ENCODE results near the gene ASNSD1.

The ASNSD1 gene

GRCh38 chr2:189673661-189674373 is 12.6 kb downstream of the ASNSD1 start:
- DNase-seq = no peak
- in situ Hi-C loops (cut with HindIII; ENCODE audit: low pct_ligation_motif_present, low sequenced_read_pairs) = no loop called here
- TF ChIP-seq CTCF (IDR thresholded peaks at IDR 0.05; ENCODE audit: low read depth, low read length, missing control alignments) = no peak

GRCh38 chr2:189674374-189675112 is 13.3 kb downstream of the ASNSD1 start, which contains the start of gene ANKAR:
TSS of gene ANKAR (plus strand) at chr2:189674670. CDS start at chr2:189676491, 1,821 bp downstream.
- in situ Hi-C loops (cut with HindIII; ENCODE audit: low pct_ligation_motif_present, low sequenced_read_pairs) = no loop called here
- peak within 1 kb of the TSS; percentile 67 for H3K27ac ChIP-seq
- peak within 1 kb of the TSS; percentile 79 for H3K4me3 ChIP-seq (ENCODE audit: low read depth, low read length)
- peaks cover 2% of the 10 kb centered on the region for H3K36me3 ChIP-seq (replicated peaks)
- peak; percentile 81 for DNase-seq
- TF ChIP-seq CTCF (IDR thresholded peaks at IDR 0.05; ENCODE audit: low read depth, low read length, missing control alignments) = peak; percentile 68
- no peaks in the 10 kb centered on the region for H3K27me3 ChIP-seq (replicated peaks)

More at GRCh38 chr2:189673661-189674373, 12.6 kb downstream of the ASNSD1 start:
- Histone ChIP-seq H3K4me3 (ENCODE audit: low read depth, low read length) (peak overlapping the region; percentile 79), H3K36me3 (replicated peaks) (peaks cover 5% of the 10 kb centered on the region), H3K27ac (peak overlapping the region; percentile 67), H3K27me3 (replicated peaks) (no peaks in the 10 kb centered on the region)

GRCh38 chr2:189676471-189676870 is 15.2 kb downstream of the ASNSD1 start:
- Histone ChIP-seq H3K4me3 (ENCODE audit: low read depth, low read length) (no peak overlapping the region), H3K27me3 (replicated peaks) (no peaks in the 10 kb centered on the region), H3K27ac (no peak overlapping the region), H3K36me3 (replicated peaks) (peaks cover 2% of the 10 kb centered on the region)
- DNase-seq = peak; percentile 49
- in situ Hi-C loops (cut with HindIII; ENCODE audit: low pct_ligation_motif_present, low sequenced_read_pairs) = no loop called here
- TF ChIP-seq CTCF (IDR thresholded peaks at IDR 0.05; ENCODE audit: low read depth, low read length, missing control alignments) = no peak

GRCh38 chr2:189679226-189679625 is 18.0 kb downstream of the ASNSD1 start:
- no peak for TF ChIP-seq CTCF (IDR thresholded peaks at IDR 0.05; ENCODE audit: low read depth, low read length, missing control alignments)
- Histone ChIP-seq H3K4me3 (ENCODE audit: low read depth, low read length) (no peak overlapping the region), H3K27ac (no peak overlapping the region), H3K36me3 (replicated peaks) (no peaks in the 10 kb centered on the region), H3K27me3 (replicated peaks) (no peaks in the 10 kb centered on the region)
- DNase-seq = no peak
- in situ Hi-C loops (cut with HindIII; ENCODE audit: low pct_ligation_motif_present, low sequenced_read_pairs) = no loop called here

GRCh38 chr2:189681203-189681602 is 19.9 kb downstream of the ASNSD1 start:
- H3K27ac ChIP-seq = no peak overlapping the region
- in situ Hi-C loops (cut with HindIII; ENCODE audit: low pct_ligation_motif_present, low sequenced_read_pairs) = no loop called here
- H3K27me3 ChIP-seq (replicated peaks) = no peaks in the 10 kb centered on the region
- no peak for DNase-seq
- no peaks in the 10 kb centered on the region for H3K36me3 ChIP-seq (replicated peaks)
- TF ChIP-seq CTCF (IDR thresholded peaks at IDR 0.05; ENCODE audit: low read depth, low read length, missing control alignments) = no peak
- no peak overlapping the region for H3K4me3 ChIP-seq (ENCODE audit: low read depth, low read length)

Data from brain microvascular endothelial cell (primary cell).